Femur (tissue), 1 donor: ENCODE measurements around the gene HBEGF.
A peak's percentile ranks its signal among the peaks of the same experiment; 100 is the strongest.

Source experiments
- DNase-seq: peaks from one replicate; pipeline ENCODE4 v3.0.0-alpha.2; 2017

The HBEGF gene

DNA sequence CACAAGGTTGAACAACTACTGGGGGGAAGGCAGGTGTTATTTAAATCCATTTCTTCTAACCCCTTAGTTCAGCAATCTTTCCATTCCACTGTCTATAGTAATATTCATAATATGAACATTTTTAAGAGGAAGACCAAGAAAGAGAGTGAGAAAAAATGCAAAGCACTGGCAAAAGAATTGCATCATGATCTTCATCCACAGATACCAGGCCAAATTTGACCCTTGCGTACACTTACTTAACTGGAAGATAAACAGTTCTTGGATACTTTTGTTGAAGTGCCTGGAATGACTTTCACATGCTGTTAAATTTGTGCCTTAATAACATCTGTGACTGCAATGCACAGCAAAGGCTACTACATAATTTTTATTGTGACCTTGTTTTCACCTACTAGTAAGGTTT, 45.3 kb downstream of the HBEGF start:
- DNase-seq: no peak

DNA sequence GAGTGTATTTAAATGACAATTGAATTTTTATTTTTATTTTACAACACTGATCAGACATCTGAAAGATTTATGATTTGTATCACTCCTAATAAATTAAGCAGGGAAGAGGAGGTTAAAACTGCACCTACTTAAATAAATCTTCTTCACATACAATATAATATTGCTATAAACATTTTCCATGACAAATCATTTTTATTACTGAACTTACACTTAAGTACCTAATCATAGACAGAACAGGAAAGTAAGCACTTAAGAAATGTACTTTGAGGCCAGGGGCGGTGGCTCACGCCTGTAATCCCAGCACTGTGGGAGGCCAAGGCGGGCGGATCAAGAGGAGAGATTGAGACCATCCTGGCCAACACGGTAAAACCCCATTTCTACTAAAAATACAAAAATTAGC, 47.3 kb downstream of the HBEGF start:
- no peak for DNase-seq

DNA sequence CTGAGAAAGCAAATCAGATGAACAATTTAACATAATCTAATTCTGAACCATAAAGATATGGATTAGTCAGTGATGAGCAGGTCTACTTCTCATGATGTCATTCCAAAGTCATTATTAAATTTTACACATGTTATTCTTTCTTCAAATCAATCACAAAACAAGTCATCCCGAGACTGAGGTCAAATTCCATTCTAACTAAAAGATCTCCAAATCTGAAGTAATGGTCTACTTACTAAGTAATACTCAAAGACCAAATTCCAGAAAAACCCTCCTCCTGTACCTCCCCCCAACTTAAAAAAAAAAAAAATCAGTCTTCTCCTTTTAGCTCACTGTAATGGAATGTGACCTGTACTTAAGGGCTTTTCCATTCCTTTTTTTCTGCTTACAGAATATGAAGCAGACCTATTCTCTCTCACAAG, 48.2 kb downstream of the HBEGF start:
- DNase-seq: no peak

DNA sequence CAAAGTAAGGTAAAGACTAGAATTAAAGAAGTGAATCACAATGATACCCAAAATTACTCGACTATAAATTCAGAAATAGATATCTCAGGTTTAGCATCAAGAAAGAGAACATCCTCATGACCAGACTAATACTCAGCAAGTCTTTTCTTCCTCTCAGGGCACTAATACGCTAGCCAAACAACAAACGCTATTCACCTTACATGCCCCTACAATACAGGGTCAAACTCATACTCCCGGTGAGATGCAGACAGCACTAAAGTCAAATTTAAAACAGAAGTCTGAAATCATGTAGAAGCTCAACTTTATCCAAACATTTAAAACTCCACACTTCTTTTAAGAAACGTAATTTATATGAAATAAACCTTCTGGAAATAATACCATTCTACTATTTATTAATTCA, 49.1 kb downstream of the HBEGF start:
- no peak for DNase-seq

DNA sequence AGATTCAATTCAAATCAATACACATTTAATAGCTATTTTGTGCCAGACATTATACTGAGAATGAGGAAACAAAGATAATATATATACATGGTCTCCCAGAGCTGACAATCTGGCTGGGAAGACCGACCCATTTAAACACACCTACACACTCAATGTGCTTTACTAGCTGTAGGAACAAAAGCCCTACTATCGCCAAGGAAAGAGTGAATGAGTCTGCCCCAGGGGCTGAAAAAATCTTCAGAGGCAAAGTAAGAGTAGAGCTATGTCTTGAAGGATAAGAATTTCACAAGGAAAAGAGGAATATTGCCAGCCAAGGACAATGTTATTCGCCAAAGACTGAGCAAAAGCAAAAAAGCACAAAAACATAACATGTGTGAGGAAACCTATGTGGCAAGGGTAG, 50.1 kb downstream of the HBEGF start:
- no peak for DNase-seq

DNA sequence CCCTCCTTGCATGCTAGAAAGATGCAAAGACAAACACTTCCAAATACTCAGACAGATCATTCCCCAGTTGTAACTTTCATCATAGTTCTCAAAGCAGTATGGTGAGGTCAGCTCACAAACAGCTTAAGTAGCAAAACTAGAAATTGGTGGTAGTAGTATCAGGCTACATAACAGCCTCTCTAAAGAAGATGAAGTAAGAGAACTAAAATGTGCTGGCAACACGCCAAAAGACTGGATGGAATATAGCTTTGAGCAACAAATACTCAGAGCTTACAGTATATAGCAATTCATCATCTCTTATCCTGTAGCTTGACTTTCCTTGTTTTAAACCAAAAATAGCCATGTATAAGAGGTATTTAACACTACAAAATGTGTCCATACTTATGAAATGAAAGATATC, 51.0 kb downstream of the HBEGF start:
- peak; percentile 58 for DNase-seq

DNA sequence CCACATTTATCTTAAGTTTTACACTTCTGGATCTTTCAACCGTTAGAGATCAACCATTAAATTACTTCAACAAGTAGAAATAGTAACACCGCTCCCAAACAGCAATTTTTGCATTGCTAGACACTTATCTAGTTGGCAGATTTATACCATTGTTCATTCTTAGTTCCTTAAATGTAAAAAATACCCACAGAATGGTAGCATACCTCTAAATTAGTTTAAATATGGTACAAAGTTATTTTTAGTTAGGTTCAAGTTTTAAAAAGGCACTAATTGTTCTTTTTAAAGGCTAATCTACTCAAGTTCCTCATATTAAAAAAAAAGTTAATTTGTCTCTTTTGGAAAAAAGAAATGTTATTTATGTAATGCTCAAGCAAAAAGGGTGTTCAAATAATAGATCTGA, 51.6 kb downstream of the HBEGF start:
- DNase-seq: no peak

DNA sequence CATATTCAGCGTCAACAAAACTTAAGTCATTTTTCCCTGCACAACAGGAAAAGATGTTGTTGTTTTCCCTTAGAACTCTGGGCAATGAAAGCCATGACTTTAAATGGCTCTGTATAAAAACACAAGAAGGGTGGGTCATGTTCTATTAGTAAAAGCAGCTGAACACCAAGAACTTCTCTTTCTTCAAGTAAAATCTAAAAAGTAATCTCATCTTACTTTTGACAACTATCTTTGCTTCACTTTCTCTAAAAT, 52.6 kb downstream of the HBEGF start:
- no peak for DNase-seq

DNA sequence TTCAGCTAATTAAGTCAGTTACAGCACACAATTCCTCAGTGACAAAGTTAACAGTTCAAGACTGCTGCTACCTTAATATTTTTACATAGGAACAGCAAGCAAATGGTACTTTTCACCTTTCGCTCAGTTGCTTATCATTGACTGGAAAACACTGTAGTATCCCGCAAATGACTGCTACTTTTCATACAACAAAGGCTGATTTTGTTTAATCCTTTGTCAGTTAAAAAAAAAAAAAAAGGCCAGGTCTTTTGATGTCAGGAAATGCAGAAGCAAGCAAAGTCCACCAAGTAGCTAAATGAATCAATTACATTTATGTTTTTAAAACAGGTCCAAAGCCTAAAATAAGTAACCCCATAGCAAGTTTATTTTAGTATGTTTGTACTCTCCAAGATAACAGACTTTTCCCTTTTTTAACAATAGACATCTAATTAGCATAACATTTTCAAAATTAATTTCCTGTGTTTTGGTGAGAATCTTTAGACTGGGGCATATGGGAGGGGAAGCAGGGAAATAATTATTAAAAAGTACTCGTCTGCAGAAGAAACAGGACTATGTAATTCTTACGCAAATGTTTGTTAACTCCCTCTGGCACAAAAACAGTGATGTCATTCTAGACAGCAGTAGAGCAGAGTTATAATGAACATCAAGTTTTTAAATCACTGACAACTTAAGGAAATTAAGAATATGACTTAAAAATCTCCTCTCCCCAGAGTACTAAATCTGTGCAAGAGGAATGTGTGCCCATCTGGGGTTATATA, 53.1 kb downstream of the HBEGF start:
- no peak for DNase-seq

DNA sequence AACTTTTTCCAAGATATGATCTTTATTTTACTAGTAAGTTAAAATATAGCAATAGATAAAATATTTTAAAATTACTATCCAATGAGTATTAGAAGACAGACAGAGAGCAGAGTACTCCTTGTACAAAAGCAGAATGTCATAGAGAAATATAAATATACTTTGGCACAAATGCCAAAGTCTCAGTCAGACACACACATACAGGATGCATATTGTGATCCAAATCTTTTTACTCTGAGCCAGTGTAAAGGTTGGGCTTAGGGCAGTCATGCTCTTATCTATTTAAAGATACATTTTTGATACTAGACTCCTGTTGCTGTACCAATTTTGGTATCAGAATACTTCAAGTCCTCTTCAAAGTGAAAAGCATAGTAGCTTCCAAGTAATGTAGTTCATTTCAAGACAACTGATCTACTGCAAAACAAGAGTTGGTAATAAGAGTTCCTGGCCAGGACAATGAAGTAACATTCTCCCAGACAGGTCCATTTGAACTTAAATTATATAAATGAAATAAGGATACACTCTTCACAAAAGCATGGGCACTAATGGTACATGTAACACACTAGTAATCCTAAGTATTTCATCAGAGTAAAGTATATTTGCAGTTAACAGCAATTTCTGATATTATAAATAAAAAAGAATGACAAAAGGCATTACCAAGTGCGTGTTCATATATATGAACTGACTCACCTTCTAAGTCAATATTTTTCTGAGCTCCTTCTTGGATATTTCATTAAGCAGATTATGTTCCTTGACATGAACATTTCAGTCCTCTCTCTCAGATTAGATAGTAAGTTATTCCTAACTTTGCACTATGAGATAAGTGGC, 54.0 kb downstream of the HBEGF start:
- no peak for DNase-seq

DNA sequence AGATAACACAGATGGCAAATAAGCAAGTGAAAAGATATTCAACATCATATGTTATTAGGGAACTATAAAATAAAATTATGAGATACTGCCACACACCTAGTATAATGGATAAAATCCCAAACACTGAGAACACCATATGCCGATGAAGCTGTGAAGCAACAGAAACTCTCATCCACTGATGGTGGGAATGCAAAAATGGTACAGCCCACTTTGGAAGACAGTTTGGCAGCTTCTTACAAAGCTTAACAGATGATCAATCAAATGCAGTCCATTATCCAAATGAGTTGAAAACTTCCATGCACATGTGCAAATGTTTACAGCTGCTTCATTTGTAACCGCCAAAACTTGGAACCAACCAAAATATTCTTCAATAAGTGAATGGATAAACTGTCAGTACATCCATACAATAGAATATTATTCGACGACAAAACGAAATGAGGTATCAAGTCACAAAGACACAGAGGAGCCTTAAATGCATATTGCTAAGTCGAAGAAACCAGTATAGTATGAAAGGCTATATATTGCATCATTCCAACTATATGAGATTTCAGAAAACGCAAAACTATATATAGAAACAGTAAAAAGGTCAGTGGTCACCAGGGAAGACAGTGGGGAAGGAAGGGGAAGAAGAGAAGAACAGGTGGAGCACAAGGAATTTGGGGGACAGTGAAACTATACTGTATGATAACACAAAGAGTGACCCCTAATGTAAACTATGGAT, 58.4 kb downstream of the HBEGF start:
- no peak for DNase-seq

DNA sequence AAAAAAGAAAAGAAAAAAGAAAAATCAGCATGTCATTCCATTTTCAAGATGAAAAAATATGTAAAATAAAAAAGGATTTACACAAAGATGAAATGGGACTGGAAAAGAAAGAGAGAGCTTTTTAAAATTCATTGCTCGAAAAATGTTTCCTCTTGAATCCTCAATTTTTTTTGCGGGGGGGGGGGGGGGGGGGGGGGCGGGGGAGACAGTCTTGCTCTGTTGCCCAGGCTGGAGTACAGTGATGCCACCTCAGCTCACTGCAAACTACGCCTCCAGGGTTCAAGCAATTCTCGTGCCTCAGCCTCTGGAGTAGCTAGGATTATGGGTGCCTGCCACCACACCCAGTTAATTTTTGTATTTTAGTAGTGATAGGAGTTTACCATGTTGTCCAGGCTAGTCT, 60.0 kb downstream of the HBEGF start:
- DNase-seq: no peak

DNA sequence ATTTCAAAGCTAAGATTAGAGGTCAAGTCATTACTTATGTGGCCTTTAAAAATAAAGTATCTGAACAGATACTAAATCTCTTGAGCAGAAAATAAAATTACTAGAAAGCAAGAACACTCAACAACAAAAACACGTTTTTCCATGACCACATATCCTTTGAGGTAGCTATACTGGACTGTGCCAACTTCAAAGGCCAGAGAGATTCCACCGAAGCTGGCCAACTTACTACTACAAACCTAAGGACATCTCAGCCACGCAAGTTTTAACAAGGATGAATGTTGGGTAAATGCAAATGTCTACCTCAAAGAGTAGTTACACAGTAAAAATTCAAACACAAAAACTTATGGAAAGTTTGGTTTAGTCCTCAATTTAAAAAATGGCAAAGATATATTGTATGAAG, 62.4 kb downstream of the HBEGF start:
- DNase-seq: no peak
